Fibroblast of mammary gland (primary cell): ENCODE measurements around the gene STRA6.

ENCODE experiments used
- DNase-seq: peaks from one replicate; pipeline ENCODE4 v3.0.0-alpha.2; 2010; ENCODE audit warnings: low read depth
- H3K4me3 ChIP-seq: 2 replicates; pipeline ENCODE4 v1.5.1; 2011; ENCODE audit warnings: low read depth, mild to moderate bottlenecking, low read length, moderate library complexity; ENCODE audit not compliant: control insufficient read depth
- TF ChIP-seq, protein P1 (sequence below): conservative IDR thresholded peaks from 2 replicates; pipeline ENCODE4 v1.5.1; 2011; ENCODE audit warnings: low read depth, low read length, inconsistent platforms; ENCODE audit not compliant: control insufficient read depth, insufficient read depth

STRA6 gene

DNA sequence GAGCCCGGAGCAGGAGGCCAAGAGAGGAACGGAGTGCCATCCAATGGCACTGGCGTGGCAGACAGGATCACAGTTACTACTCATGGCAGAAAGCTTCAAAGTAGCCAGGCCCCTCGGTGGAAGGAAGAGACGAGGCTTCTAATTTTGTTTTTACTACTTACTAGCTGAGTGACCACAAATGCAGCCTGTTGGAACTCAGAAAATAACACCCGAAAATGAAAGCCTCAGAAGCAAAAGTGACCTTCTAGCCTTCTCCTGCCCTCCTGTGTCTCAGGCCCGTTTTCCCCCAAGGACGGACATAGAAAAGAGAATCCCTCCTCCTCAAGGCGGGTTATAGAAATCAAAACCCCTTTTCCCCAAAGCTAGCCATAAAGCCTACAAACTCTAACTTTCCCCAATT is 9.9 kb upstream of the STRA6 start:
- no peak for DNase-seq
- TF ChIP-seq, protein P1, sequence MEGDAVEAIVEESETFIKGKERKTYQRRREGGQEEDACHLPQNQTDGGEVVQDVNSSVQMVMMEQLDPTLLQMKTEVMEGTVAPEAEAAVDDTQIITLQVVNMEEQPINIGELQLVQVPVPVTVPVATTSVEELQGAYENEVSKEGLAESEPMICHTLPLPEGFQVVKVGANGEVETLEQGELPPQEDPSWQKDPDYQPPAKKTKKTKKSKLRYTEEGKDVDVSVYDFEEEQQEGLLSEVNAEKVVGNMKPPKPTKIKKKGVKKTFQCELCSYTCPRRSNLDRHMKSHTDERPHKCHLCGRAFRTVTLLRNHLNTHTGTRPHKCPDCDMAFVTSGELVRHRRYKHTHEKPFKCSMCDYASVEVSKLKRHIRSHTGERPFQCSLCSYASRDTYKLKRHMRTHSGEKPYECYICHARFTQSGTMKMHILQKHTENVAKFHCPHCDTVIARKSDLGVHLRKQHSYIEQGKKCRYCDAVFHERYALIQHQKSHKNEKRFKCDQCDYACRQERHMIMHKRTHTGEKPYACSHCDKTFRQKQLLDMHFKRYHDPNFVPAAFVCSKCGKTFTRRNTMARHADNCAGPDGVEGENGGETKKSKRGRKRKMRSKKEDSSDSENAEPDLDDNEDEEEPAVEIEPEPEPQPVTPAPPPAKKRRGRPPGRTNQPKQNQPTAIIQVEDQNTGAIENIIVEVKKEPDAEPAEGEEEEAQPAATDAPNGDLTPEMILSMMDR = no peak
- no peak overlapping the region for H3K4me3 ChIP-seq

- no peak for DNase-seq
- H3K4me3 ChIP-seq = no peak overlapping the region
- TF ChIP-seq, protein P1 = no peak
Measured at GRCh38 chr15:74211656-74212055, 9.1 kb upstream of the STRA6 start.

- TF ChIP-seq, protein P1 = no peak
- DNase-seq = no peak
- no peak overlapping the region for H3K4me3 ChIP-seq
Measured at GRCh38 chr15:74210729-74211128, 8.1 kb upstream of the STRA6 start.

- DNase-seq = peak; percentile 67
- TF ChIP-seq, protein P1 = no peak
Measured at GRCh38 chr15:74209997-74210671, 7.5 kb upstream of the STRA6 start.

DNA sequence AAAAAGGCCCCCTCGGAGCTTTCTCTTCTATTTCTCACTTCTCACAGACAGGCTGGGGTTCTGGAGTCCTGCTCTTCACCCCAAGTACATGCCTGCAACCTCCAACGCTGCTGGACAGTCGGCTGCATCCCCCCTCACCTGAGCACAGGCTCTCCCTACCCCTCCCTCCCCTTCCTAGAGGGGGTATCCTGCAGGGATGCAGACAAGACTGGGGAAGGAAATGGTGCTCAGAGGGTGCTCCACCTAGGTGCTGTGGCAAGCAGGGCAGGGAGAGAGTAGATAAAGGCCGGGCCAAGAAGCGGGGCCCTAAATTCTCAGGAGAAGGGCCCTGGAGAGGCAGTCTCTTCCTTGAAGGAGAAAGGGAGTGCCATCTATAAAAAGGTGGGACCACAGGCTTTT is 7.0 kb upstream of the STRA6 start:
- TF ChIP-seq, protein P1 = no peak
- no peak overlapping the region for H3K4me3 ChIP-seq
- no peak for DNase-seq

More at GRCh38 chr15:74209997-74210671, 7.5 kb upstream of the STRA6 start:
- H3K4me3 ChIP-seq = no peak overlapping the region

DNA sequence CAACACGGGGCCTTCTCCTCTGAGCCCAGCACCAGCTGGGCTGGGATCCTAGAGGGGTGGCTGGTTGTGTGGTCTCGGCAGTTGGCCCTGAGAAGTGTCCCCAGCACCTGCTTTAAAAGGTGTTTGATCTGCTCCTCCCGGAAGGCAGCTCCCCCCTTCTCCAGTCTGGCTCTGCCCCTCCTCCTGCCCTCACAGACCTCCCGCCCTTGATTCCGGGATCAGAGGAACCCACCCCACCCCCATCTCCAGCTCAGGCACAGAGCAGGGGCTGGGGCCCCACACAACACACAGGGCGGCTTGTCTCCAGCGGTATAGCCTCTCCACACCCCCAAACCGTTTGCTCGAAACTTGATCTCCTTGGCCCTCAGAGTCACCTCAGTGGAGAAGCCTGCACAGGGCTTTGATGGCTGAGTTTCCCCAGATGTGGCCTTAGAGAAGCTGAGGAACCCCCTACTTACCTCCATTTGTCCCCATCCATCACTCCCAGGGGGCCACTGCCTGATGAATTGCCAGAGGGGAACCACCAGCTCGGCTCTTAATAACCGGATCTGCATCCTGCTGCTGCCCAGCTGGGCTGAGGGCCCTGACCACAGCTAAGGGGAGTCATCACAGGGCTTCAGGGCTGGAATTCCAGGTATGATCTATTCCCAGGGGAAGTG is 6.4 kb upstream of the STRA6 start:
- TF ChIP-seq, protein P1 = no peak
- H3K4me3 ChIP-seq = no peak overlapping the region
- DNase-seq = no peak
